ENCODE measurements around the gene APOA5. TPM values are rescaled to one million over a fixed set of nuclear protein-coding genes. Genes with fewer than 3 reads are reported as not detected.

APOA5 gene
- total and polyA plus RNA-seq, 2 of the 13 experiments (the other 11 are each of a cell fraction or from before 2014, with no cell fraction given), result 44.0 to 49.1 TPM

GRCh38 chr11:116829525-116830183, 38.0 kb upstream of the APOA5 start, which contains the start of gene APOC3 (continued):
- TF ChIP-seq TERF1 (CRISPR knock-in tag; IDR thresholded peaks at IDR 0.05) (no peak), MED13 (CRISPR knock-in tag; IDR thresholded peaks at IDR 0.05) (no peak), ZNF674 (CRISPR knock-in tag; IDR thresholded peaks at IDR 0.05; ENCODE audit: low read depth) (no peak), ZFP62 (CRISPR knock-in tag; IDR thresholded peaks at IDR 0.05) (no peak), PITX1 (CRISPR knock-in tag; IDR thresholded peaks at IDR 0.05) (peak; percentile 64; the same call in 1 of the 2 replicates), ZNF816 (CRISPR knock-in tag; IDR thresholded peaks at IDR 0.05; ENCODE audit: borderline replicate concordance) (0 out of 2 replicates have a peak, but pooled peaks have one; percentile 20), FUBP1 (CRISPR knock-in tag; IDR thresholded peaks at IDR 0.05; ENCODE audit: borderline replicate concordance) (no peak), KDM5A (IDR thresholded peaks at IDR 0.05; ENCODE audit: borderline replicate concordance, low read length) (no peak), TFE3 (CRISPR knock-in tag; IDR thresholded peaks at IDR 0.05) (0 out of 2 replicates have a peak, but pooled peaks have one; percentile 15), ZNF512 (CRISPR knock-in tag; IDR thresholded peaks at IDR 0.05) (peak; percentile 33; the same call in 1 of the 2 replicates), ZNF317 (CRISPR knock-in tag; IDR thresholded peaks at IDR 0.05) (peak; percentile 81), PLRG1 (conservative IDR thresholded peaks at IDR 0.05) (no peak), ZNF329 (CRISPR knock-in tag; IDR thresholded peaks at IDR 0.05; ENCODE audit: low read depth) (0 out of 2 replicates have a peak, but pooled peaks have one; percentile 66), POLR2AphosphoS2 (IDR thresholded peaks at IDR 0.05; ENCODE audit: low read depth, low read length) (peak; percentile 65; the same call in 1 of the 2 replicates), ZBTB25 (CRISPR knock-in tag; IDR thresholded peaks at IDR 0.05) (no peak), ZNF224 (CRISPR knock-in tag; IDR thresholded peaks at IDR 0.05) (0 out of 2 replicates have a peak, but pooled peaks have one; percentile 35), ZNF572 (CRISPR knock-in tag; IDR thresholded peaks at IDR 0.05) (no peak; the same call in 1 of the 2 replicates)

Measured in HepG2 (cell line).